ENCODE measurements around the gene CTNNA2. TPM values are rescaled to one million over a fixed set of nuclear protein-coding genes. Genes with fewer than 3 reads are reported as not detected.

Gene CTNNA2
- total RNA-seq, 1 experiment from 2014 or later, result 0.54 TPM

- Histone ChIP-seq H3K4me3 (ENCODE audit: low read depth in 2 of 2, low read length in 2 of 2) (no peak overlapping the region), H3K4me1 (ENCODE audit: control insufficient read depth, insufficient read depth, low read length) (no peaks in the 10 kb centered on the region), H3K27me3 (ENCODE audit: control insufficient read depth, insufficient read depth, low read length) (no peaks in the 10 kb centered on the region), H3K36me3 (ENCODE audit: control insufficient read depth, insufficient read depth, low read length) (no peaks in the 10 kb centered on the region), H3K27ac (ENCODE audit: low read length) (no peak overlapping the region), H3K9me3 (ENCODE audit: control insufficient read depth, insufficient read depth, low read depth, low read length) (no peaks in the 10 kb centered on the region)
- TF ChIP-seq, protein P1, sequence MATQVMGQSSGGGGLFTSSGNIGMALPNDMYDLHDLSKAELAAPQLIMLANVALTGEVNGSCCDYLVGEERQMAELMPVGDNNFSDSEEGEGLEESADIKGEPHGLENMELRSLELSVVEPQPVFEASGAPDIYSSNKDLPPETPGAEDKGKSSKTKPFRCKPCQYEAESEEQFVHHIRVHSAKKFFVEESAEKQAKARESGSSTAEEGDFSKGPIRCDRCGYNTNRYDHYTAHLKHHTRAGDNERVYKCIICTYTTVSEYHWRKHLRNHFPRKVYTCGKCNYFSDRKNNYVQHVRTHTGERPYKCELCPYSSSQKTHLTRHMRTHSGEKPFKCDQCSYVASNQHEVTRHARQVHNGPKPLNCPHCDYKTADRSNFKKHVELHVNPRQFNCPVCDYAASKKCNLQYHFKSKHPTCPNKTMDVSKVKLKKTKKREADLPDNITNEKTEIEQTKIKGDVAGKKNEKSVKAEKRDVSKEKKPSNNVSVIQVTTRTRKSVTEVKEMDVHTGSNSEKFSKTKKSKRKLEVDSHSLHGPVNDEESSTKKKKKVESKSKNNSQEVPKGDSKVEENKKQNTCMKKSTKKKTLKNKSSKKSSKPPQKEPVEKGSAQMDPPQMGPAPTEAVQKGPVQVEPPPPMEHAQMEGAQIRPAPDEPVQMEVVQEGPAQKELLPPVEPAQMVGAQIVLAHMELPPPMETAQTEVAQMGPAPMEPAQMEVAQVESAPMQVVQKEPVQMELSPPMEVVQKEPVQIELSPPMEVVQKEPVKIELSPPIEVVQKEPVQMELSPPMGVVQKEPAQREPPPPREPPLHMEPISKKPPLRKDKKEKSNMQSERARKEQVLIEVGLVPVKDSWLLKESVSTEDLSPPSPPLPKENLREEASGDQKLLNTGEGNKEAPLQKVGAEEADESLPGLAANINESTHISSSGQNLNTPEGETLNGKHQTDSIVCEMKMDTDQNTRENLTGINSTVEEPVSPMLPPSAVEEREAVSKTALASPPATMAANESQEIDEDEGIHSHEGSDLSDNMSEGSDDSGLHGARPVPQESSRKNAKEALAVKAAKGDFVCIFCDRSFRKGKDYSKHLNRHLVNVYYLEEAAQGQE (IDR thresholded peaks at IDR 0.05; ENCODE audit: insufficient read depth in 1 of 2, low read depth in 2 of 2, low read length in 1 of 2), result no peak
- TF ChIP-seq TCF7L2 (IDR thresholded peaks at IDR 0.05; ENCODE audit: low read depth, low read length) (no peak), POLR2AphosphoS5 (IDR thresholded peaks at IDR 0.05; ENCODE audit: low read depth, low read length) (no peak), SIN3A (IDR thresholded peaks at IDR 0.05; ENCODE audit: borderline replicate concordance, insufficient read depth, low read depth, low read length) (no peak)
- TF ChIP-seq, protein P2, sequence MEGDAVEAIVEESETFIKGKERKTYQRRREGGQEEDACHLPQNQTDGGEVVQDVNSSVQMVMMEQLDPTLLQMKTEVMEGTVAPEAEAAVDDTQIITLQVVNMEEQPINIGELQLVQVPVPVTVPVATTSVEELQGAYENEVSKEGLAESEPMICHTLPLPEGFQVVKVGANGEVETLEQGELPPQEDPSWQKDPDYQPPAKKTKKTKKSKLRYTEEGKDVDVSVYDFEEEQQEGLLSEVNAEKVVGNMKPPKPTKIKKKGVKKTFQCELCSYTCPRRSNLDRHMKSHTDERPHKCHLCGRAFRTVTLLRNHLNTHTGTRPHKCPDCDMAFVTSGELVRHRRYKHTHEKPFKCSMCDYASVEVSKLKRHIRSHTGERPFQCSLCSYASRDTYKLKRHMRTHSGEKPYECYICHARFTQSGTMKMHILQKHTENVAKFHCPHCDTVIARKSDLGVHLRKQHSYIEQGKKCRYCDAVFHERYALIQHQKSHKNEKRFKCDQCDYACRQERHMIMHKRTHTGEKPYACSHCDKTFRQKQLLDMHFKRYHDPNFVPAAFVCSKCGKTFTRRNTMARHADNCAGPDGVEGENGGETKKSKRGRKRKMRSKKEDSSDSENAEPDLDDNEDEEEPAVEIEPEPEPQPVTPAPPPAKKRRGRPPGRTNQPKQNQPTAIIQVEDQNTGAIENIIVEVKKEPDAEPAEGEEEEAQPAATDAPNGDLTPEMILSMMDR (IDR thresholded peaks at IDR 0.05), result no peak
- in situ Hi-C loops (cut with HindIII; ENCODE audit: low pct_unique_long_range_greater_than_20kb, low sequenced_read_pairs), result no loop called here
- intact Hi-C loops (cut with micrococcal nuclease; ENCODE audit: unreplicated experiment), result no loop called here
- no peak for DNase-seq (ENCODE audit: low read depth, low spot score)
- POLR2A ChIA-PET, result no interaction called here
- CTCF ChIA-PET, result no interaction called here
- ATAC-seq, result no peak
- no TSS peak for BruUV-seq (replicated peaks)
These were observed 1037.0 kb downstream of the CTNNA2 start for GRCh38 chr2:80549901-80550300.

DNA sequence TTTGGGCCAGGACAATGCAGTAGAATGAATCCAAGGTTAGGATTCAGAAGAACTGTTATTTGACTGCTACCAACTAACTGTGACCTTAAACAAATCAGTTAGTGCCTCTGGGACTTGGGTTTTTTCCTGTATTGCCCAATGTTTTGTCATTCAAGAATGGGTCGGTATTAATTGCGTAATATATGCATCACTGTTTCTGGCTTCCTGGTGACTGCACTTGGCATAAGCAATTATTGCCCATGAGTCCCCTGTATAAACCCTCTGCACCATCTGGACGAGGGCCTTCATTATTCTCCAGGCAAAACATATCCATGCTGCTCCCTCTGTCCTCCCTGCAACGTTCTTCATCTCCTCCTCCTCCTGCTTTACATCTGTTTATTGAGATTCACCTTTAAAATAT is 1047.5 kb downstream of the CTNNA2 start:
- intact Hi-C loops (cut with micrococcal nuclease; ENCODE audit: unreplicated experiment), result no loop called here
- Histone ChIP-seq H3K4me3 (ENCODE audit: low read depth in 2 of 2, low read length in 2 of 2) (no peak overlapping the region), H3K36me3 (ENCODE audit: control insufficient read depth, insufficient read depth, low read length) (no peaks in the 10 kb centered on the region), H3K4me1 (ENCODE audit: control insufficient read depth, insufficient read depth, low read length) (no peaks in the 10 kb centered on the region), H3K27me3 (ENCODE audit: control insufficient read depth, insufficient read depth, low read length) (no peaks in the 10 kb centered on the region), H3K27ac (ENCODE audit: low read length) (no peak overlapping the region), H3K9me3 (ENCODE audit: control insufficient read depth, insufficient read depth, low read depth, low read length) (no peaks in the 10 kb centered on the region)
- no TSS peak for BruUV-seq (replicated peaks)
- ATAC-seq (no peak), DNase-seq (ENCODE audit: low read depth, low spot score) (no peak)
- ChIA-PET POLR2A (no interaction called here), CTCF (no interaction called here)
- TF ChIP-seq TCF7L2 (IDR thresholded peaks at IDR 0.05; ENCODE audit: low read depth, low read length) (no peak), POLR2AphosphoS5 (IDR thresholded peaks at IDR 0.05; ENCODE audit: low read depth, low read length) (no peak)
- TF ChIP-seq, protein P1 (IDR thresholded peaks at IDR 0.05; ENCODE audit: insufficient read depth in 1 of 2, low read depth in 2 of 2, low read length in 1 of 2), result no peak
- in situ Hi-C loops (cut with HindIII; ENCODE audit: low pct_unique_long_range_greater_than_20kb, low sequenced_read_pairs), result no loop called here

Data from Panc1 (cell line).